Fibroblast of pulmonary artery (primary cell): ENCODE measurements around the gene APOD.
A peak's percentile ranks its signal among the peaks of the same experiment; 100 is the strongest.

ENCODE experiments used
- DNase-seq: peaks from one replicate; pipeline ENCODE4 v3.0.0-alpha.2; 2010; ENCODE audit warnings: low read depth
- H3K4me3 ChIP-seq: replicated peaks from 2 replicates; pipeline ENCODE4 v1.5.1; 2011; ENCODE audit warnings: low read depth, mild to moderate bottlenecking, control low read depth, low read length, moderate library complexity
- CTCF ChIP-seq: IDR thresholded peaks from 2 replicates; pipeline ENCODE4 v1.5.1; 2011; ENCODE audit warnings: mild to moderate bottlenecking, control low read depth, low read length, inconsistent platforms; ENCODE audit errors: missing control alignments

APOD gene

DNA sequence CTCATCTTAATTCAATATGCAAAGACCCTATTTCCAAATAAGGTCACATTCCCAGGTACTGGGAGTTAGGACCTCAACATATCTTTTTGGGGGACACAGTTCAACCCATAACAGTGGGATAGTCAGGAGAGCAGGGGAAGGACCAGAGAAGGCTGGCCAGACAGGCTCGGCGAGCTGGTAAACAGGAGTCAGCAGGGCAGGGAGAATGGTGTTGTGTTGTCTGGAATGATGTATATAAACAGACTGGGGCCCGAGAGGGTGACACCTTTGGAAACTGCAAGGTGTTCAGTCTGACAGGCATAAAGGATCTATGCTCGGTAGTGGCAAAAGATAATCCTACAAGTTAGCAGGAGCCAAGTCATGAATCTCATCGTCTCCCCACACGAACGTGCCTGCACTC is 30.5 kb downstream of the APOD start:
- DNase-seq: no peak
- no peak for TF ChIP-seq CTCF

GRCh38 chr3:195551381-195551978 is 32.3 kb downstream of the APOD start:
- TF ChIP-seq CTCF: no peak
- peak; percentile 49 for DNase-seq

More for the DNA sequence above, 30.5 kb downstream of the APOD start:
- H3K4me3 ChIP-seq: no peak overlapping the region

DNA sequence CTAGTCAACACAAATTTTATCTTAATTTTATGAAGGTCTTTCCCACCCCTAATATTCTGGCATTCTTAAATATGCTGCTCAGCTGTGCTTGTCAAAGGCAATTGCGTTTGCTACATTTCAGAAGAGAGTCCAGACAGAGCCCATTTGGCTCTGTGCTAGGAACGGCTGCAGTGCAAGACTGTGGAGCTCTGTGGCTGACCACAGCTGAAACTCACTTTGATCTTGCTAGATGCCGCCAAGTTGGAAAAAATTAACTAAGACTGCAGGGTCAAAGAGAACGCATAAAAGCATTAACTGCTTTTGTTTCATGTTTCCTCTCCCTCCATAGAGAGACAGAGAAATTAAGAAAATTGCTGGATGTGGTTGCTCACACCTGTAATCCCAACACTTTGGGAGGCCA is 33.0 kb downstream of the APOD start:
- H3K4me3 ChIP-seq: no peak overlapping the region
- TF ChIP-seq CTCF: no peak
- no peak for DNase-seq

More at GRCh38 chr3:195551381-195551978, 32.3 kb downstream of the APOD start:
- no peak overlapping the region for H3K4me3 ChIP-seq

DNA sequence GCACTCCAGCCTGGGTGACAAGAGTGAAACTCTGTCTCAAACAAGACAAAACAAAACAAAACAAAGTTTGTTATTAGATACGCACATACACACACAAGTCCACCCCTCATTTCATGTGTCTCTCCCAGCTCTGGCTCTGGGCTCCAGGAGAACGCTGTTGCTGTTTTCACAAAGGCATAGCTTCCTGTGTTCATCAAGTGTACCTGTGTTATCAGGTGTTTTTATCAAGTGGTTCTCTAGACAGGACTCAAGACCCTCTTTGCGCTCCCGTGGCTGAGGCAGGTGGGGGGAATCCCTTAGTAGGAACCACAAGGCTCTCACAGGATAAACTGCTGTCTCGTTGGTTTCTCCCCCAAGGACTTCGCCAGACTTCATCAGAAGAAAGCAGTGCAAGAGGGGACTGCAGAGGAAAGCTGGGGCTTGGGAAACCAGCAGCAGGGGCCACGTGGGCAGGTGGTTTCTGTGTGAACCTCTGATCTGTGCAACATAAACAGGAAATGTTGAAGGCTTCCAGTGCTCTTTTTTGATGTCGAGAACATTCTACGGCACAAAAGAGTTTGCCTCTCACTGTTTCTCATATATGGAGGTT is 33.7 kb downstream of the APOD start:
- no peak overlapping the region for H3K4me3 ChIP-seq
- no peak for DNase-seq
- no peak for TF ChIP-seq CTCF

- no peak for DNase-seq
- no peak overlapping the region for H3K4me3 ChIP-seq
- no peak for TF ChIP-seq CTCF
Measured at GRCh38 chr3:195548987-195549386, 34.8 kb downstream of the APOD start.

DNA sequence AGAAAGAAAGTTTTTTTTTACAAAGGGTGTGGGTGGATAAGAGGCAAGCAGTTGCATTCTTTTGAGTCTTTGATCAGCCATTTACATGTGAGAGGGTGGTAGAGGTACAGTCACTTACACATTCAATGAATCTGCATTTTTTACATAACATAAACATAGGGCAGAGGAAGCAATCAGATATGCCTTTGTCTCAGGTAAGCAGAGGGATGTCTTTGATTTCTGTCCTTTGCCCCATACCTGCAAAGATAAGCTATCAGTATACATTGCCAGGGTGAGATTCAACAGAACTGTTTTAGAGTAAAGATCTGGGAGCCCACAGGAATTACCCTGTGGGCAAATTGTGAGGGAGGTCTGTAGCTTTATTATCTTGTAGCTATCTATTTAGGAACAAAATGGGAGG is 35.2 kb downstream of the APOD start:
- DNase-seq: no peak
- no peak for TF ChIP-seq CTCF
- H3K4me3 ChIP-seq: no peak overlapping the region

- no peak for TF ChIP-seq CTCF
- DNase-seq: no peak
- no peak overlapping the region for H3K4me3 ChIP-seq
Measured at GRCh38 chr3:195548006-195548405, 35.7 kb downstream of the APOD start.
